Gastroesophageal sphincter (tissue), 4 donors: ENCODE measurements around the gene UPB1. TPM values are rescaled to one million over a fixed set of nuclear protein-coding genes. Genes with fewer than 3 reads are reported as not detected.
A peak's percentile ranks its signal among the peaks of the same experiment; 100 is the strongest.

ENCODE experiments used
- ATAC-seq: fragments of 150-250 bp; one replicate; pipeline ENCODE4 v1.9.1; 2016; ENCODE audit warnings: mild to moderate bottlenecking, moderate library complexity
- H3K27ac ChIP-seq, 4 donors: fragments of 200-600 bp; sonication (generic) in 3 of 4; 1 replicate in 3 of 4; 2 replicates in 1 of 4; pipeline ENCODE4 v1.5.1; 2016 to 2019
- H3K27me3 ChIP-seq: fragments of 200-600 bp; sonication (generic); one replicate; pipeline ENCODE4 v1.5.1; 2019
- H3K36me3 ChIP-seq, 2 donors: fragments of 200-600 bp; sonication (generic); one replicate each; pipeline ENCODE4 v1.5.1; 2019; ENCODE audit warnings: control low read depth in 1 of 2
- H3K4me1 ChIP-seq, 3 donors: fragments of 200-600 bp; sonication (generic); 1 replicate in 2 of 3; 2 replicates in 1 of 3; pipeline ENCODE4 v1.5.1; 2016 to 2019; ENCODE audit warnings: control low read depth in 2 of 3
- H3K4me3 ChIP-seq, 2 donors: fragments of 200-600 bp; sonication (generic); one replicate each; pipeline ENCODE4 v1.5.1; 2019; ENCODE audit warnings: mild to moderate bottlenecking in 1 of 2, moderate library complexity in 1 of 2
- H3K9me3 ChIP-seq, 3 donors: fragments of 200-600 bp; sonication (generic); one replicate each; pipeline ENCODE4 v1.5.1; 2017 to 2019; ENCODE audit warnings: control low read depth in 2 of 3
- CTCF ChIP-seq, 4 experiments: fragments of 200-600 bp in 2 of 4; fragments of 450-650 bp in 2 of 4; sonication (generic) in 1 of 4; IDR thresholded peaks; one replicate each; pipeline ENCODE4 v1.5.1; 2017 to 2019; ENCODE audit warnings: antibody characterized with exemption in 4 of 4, mild to moderate bottlenecking in 2 of 4, moderate library complexity in 2 of 4
- EP300 ChIP-seq: sonication (generic); formaldehyde crosslinking; IDR thresholded peaks from one replicate; pipeline ENCODE4 v1.6.1; 2017; ENCODE audit warnings: antibody characterized with exemption, mild to moderate bottlenecking
- POLR2A ChIP-seq, 2 donors: fragments of 450-650 bp; IDR thresholded peaks; one replicate each; pipeline ENCODE4 v1.6.1; 2017; ENCODE audit warnings: antibody characterized with exemption in 2 of 2, mild to moderate bottlenecking in 2 of 2, moderate library complexity in 1 of 2
- POLR2AphosphoS5 ChIP-seq: sonication (generic); formaldehyde crosslinking; IDR thresholded peaks from one replicate; pipeline ENCODE4 v1.6.1; 2017; ENCODE audit warnings: antibody characterized with exemption
- WGBS, 2 donors: methylation state at CpG; one replicate each; pipeline ENCODE4 v1.1.5; 2018; ENCODE audit warnings: low coverage in 1 of 2; 5-methylcytosine and 5-hydroxymethylcytosine counted together
- total RNA-seq, 4 donors: library from RNA; depleted of rRNA; stranded (reverse); fragments of >200 nt; gene quantifications; one replicate each; pipeline ENCODE4 v1.1.0, GENCODE V29; 2016

UPB1 gene
- total RNA-seq, 4 donors from 2014 or later: 0.13 to 0.93 (median 0.50) TPM; not detected in 1

GRCh38 chr22:24494167-24494527 is 985 bp upstream of the UPB1 start:
- TF ChIP-seq CTCF (IDR thresholded peaks at IDR 0.05) (no peak), EP300 (no peak), POLR2A (IDR thresholded peaks at IDR 0.05) (no peak), POLR2AphosphoS5 (no peak)
- ATAC-seq: no peak
- Histone ChIP-seq H3K27ac (no peak overlapping the region), H3K27me3 (peaks cover 26% of the 10 kb centered on the region), H3K36me3 (no peaks in the 10 kb centered on the region), H3K4me3 (peak overlapping the region in 1 of 2 donors; percentile 41), H3K4me1 (peaks cover 0 to 11% (median 7%) of the 10 kb centered on the region in 3 donors), H3K9me3 (no peaks in the 10 kb centered on the region)
- WGBS, 2 donors: 74 to 100% methylated on average over 1 to 8 of the region's 21 CpGs

- TF ChIP-seq CTCF (IDR thresholded peaks at IDR 0.05): no peak
- TF ChIP-seq POLR2AphosphoS5: no peak
- TF ChIP-seq POLR2A (IDR thresholded peaks at IDR 0.05): no peak
- no peak for TF ChIP-seq EP300
- Histone ChIP-seq H3K27me3 (peaks cover 26% of the 10 kb centered on the region), H3K4me1 (peaks cover 0 to 11% (median 7%) of the 10 kb centered on the region in 3 donors), H3K4me3 (no peak overlapping the region), H3K36me3 (no peaks in the 10 kb centered on the region), H3K9me3 (no peaks in the 10 kb centered on the region), H3K27ac (no peak overlapping the region)
- 92 to 100% methylated on average over 1 to 7 of the region's 17 CpGs for WGBS, 2 donors
- ATAC-seq: no peak
Observed at GRCh38 chr22:24495365-24495675, 188 bp downstream of the UPB1 start.

GRCh38 chr22:24496234-24496633 is 1.1 kb downstream of the UPB1 start:
- no peak for ATAC-seq
- Histone ChIP-seq H3K27me3 (peaks cover 26% of the 10 kb centered on the region), H3K9me3 (no peaks in the 10 kb centered on the region), H3K27ac (no peak overlapping the region), H3K4me1 (peaks cover 0 to 11% (median 7%) of the 10 kb centered on the region in 3 donors), H3K4me3 (no peak overlapping the region), H3K36me3 (no peaks in the 10 kb centered on the region)
- 79% methylated on average over 3 of the region's 5 CpGs; no CpG with 5 or more reads in 1 of the 2 donors for WGBS, 2 donors
- TF ChIP-seq POLR2AphosphoS5: no peak
- no peak for TF ChIP-seq EP300
- TF ChIP-seq POLR2A (IDR thresholded peaks at IDR 0.05): no peak
- no peak for TF ChIP-seq CTCF (IDR thresholded peaks at IDR 0.05)

- Histone ChIP-seq H3K4me1 (peaks cover 0 to 11% (median 7%) of the 10 kb centered on the region in 3 donors), H3K27me3 (peaks cover 26% of the 10 kb centered on the region), H3K9me3 (no peaks in the 10 kb centered on the region), H3K27ac (no peak overlapping the region), H3K36me3 (no peaks in the 10 kb centered on the region), H3K4me3 (no peak overlapping the region)
- WGBS, 2 donors: 83% methylated on average over 1 to 2 of the region's 2 CpGs
- no peak for TF ChIP-seq EP300
- no peak for TF ChIP-seq POLR2A (IDR thresholded peaks at IDR 0.05)
- no peak for ATAC-seq
Observed at GRCh38 chr22:24496661-24497060, 1.5 kb downstream of the UPB1 start.

GRCh38 chr22:24497841-24498258 is 2.7 kb downstream of the UPB1 start:
- H3K4me1 ChIP-seq: peaks cover 0 to 11% (median 7%) of the 10 kb centered on the region in 3 donors
- H3K36me3 ChIP-seq: no peaks in the 10 kb centered on the region
- ATAC-seq: no peak
- 62 to 100% methylated on average over 1 to 2 of the region's 2 CpGs for WGBS, 2 donors
- no peak overlapping the region for H3K4me3 ChIP-seq
- H3K27me3 ChIP-seq: peaks cover 26% of the 10 kb centered on the region
- no peaks in the 10 kb centered on the region for H3K9me3 ChIP-seq
- no peak overlapping the region for H3K27ac ChIP-seq
- TF ChIP-seq CTCF (IDR thresholded peaks at IDR 0.05) (no peak), POLR2AphosphoS5 (no peak), EP300 (no peak), POLR2A (IDR thresholded peaks at IDR 0.05) (no peak)
